Measurements from ENCODE around the gene VWCE.

VWCE gene

GRCh38 chr11:61307354-61307753, 12.2 kb upstream of the VWCE start:
- peaks cover 96% of the 10 kb centered on the region for H3K36me3 ChIP-seq (ENCODE audit: insufficient read depth, low read length)
- H3K4me3 ChIP-seq (ENCODE audit: low read length) = no peak overlapping the region
- H3K4me1 ChIP-seq (ENCODE audit: insufficient read depth, low read length) = no peaks in the 10 kb centered on the region
- H3K9me3 ChIP-seq (ENCODE audit: low read length) = no peaks in the 10 kb centered on the region
- no peak overlapping the region for H2AFZ ChIP-seq (ENCODE audit: low read depth, low read length)
- no peaks in the 10 kb centered on the region for H3K27me3 ChIP-seq (ENCODE audit: insufficient read depth, low read length)

GRCh38 chr11:61306221-61306620, 11.1 kb upstream of the VWCE start:
- Histone ChIP-seq H3K9me3 (ENCODE audit: low read length) (no peaks in the 10 kb centered on the region), H3K4me3 (ENCODE audit: low read length) (no peak overlapping the region), H3K4me1 (ENCODE audit: insufficient read depth, low read length) (no peaks in the 10 kb centered on the region), H2AFZ (ENCODE audit: low read depth, low read length) (no peak overlapping the region), H3K27me3 (ENCODE audit: insufficient read depth, low read length) (no peaks in the 10 kb centered on the region), H3K36me3 (ENCODE audit: insufficient read depth, low read length) (peaks cover 96% of the 10 kb centered on the region)

GRCh38 chr11:61305417-61305816, 10.3 kb upstream of the VWCE start:
- H3K27me3 ChIP-seq (ENCODE audit: insufficient read depth, low read length) = no peaks in the 10 kb centered on the region
- peaks cover 96% of the 10 kb centered on the region for H3K36me3 ChIP-seq (ENCODE audit: insufficient read depth, low read length)
- H3K4me3 ChIP-seq (ENCODE audit: low read length) = no peak overlapping the region
- H3K9me3 ChIP-seq (ENCODE audit: low read length) = peaks cover 3% of the 10 kb centered on the region
- no peaks in the 10 kb centered on the region for H3K4me1 ChIP-seq (ENCODE audit: insufficient read depth, low read length)
- H2AFZ ChIP-seq (ENCODE audit: low read depth, low read length) = no peak overlapping the region

GRCh38 chr11:61303725-61304124, 8.6 kb upstream of the VWCE start:
- Histone ChIP-seq H3K36me3 (ENCODE audit: insufficient read depth, low read length) (peaks cover 96% of the 10 kb centered on the region), H3K9me3 (ENCODE audit: low read length) (peaks cover 4% of the 10 kb centered on the region), H3K27me3 (ENCODE audit: insufficient read depth, low read length) (no peaks in the 10 kb centered on the region), H3K4me3 (ENCODE audit: low read length) (no peak overlapping the region), H2AFZ (ENCODE audit: low read depth, low read length) (no peak overlapping the region), H3K4me1 (ENCODE audit: insufficient read depth, low read length) (peaks cover 5% of the 10 kb centered on the region)

- Histone ChIP-seq H3K9me3 (ENCODE audit: low read length) (peaks cover 4% of the 10 kb centered on the region), H3K36me3 (ENCODE audit: insufficient read depth, low read length) (peaks cover 96% of the 10 kb centered on the region), H3K4me1 (ENCODE audit: insufficient read depth, low read length) (peaks cover 16% of the 10 kb centered on the region), H3K27me3 (ENCODE audit: insufficient read depth, low read length) (no peaks in the 10 kb centered on the region), H2AFZ (ENCODE audit: low read depth, low read length) (no peak overlapping the region), H3K4me3 (ENCODE audit: low read length) (no peak overlapping the region)
These were observed 7.4 kb upstream of the VWCE start for GRCh38 chr11:61302550-61302949.

GRCh38 chr11:61298663-61299244, 3.6 kb upstream of the VWCE start:
- no peaks in the 10 kb centered on the region for H3K27me3 ChIP-seq (ENCODE audit: insufficient read depth, low read length)
- peaks cover 4% of the 10 kb centered on the region for H3K9me3 ChIP-seq (ENCODE audit: low read length)
- peaks cover 67% of the 10 kb centered on the region for H3K36me3 ChIP-seq (ENCODE audit: insufficient read depth, low read length)
- peaks cover 29% of the 10 kb centered on the region for H3K4me1 ChIP-seq (ENCODE audit: insufficient read depth, low read length)
- H2AFZ ChIP-seq (ENCODE audit: low read depth, low read length) = no peak overlapping the region
- no peak overlapping the region for H3K4me3 ChIP-seq (ENCODE audit: low read length)

GRCh38 chr11:61297746-61298145, 2.6 kb upstream of the VWCE start:
- Histone ChIP-seq H2AFZ (ENCODE audit: low read depth, low read length) (no peak overlapping the region), H3K4me3 (ENCODE audit: low read length) (no peak overlapping the region), H3K9me3 (ENCODE audit: low read length) (peaks cover 4% of the 10 kb centered on the region), H3K36me3 (ENCODE audit: insufficient read depth, low read length) (peaks cover 57% of the 10 kb centered on the region), H3K4me1 (ENCODE audit: insufficient read depth, low read length) (peaks cover 33% of the 10 kb centered on the region), H3K27me3 (ENCODE audit: insufficient read depth, low read length) (no peaks in the 10 kb centered on the region)

- Histone ChIP-seq H3K36me3 (ENCODE audit: insufficient read depth, low read length) (peaks cover 53% of the 10 kb centered on the region), H3K9me3 (ENCODE audit: low read length) (peaks cover 4% of the 10 kb centered on the region), H3K27me3 (ENCODE audit: insufficient read depth, low read length) (no peaks in the 10 kb centered on the region), H2AFZ (ENCODE audit: low read depth, low read length) (no peak overlapping the region), H3K4me3 (ENCODE audit: low read length) (no peak overlapping the region), H3K4me1 (ENCODE audit: insufficient read depth, low read length) (peaks cover 33% of the 10 kb centered on the region)
These were observed 2.2 kb upstream of the VWCE start for GRCh38 chr11:61297341-61297740.

GRCh38 chr11:61295596-61295926, 445 bp upstream of the VWCE start:
- Histone ChIP-seq H3K27me3 (ENCODE audit: insufficient read depth, low read length) (no peaks in the 10 kb centered on the region), H3K4me3 (ENCODE audit: low read length) (no peak overlapping the region), H3K9me3 (ENCODE audit: low read length) (peaks cover 3% of the 10 kb centered on the region), H2AFZ (ENCODE audit: low read depth, low read length) (no peak overlapping the region), H3K36me3 (ENCODE audit: insufficient read depth, low read length) (peaks cover 35% of the 10 kb centered on the region), H3K4me1 (ENCODE audit: insufficient read depth, low read length) (peaks cover 33% of the 10 kb centered on the region)

- peaks cover 31% of the 10 kb centered on the region for H3K4me1 ChIP-seq (ENCODE audit: insufficient read depth, low read length)
- H3K36me3 ChIP-seq (ENCODE audit: insufficient read depth, low read length) = peaks cover 20% of the 10 kb centered on the region
- H3K4me3 ChIP-seq (ENCODE audit: low read length) = peak overlapping the region; percentile 29
- H3K27me3 ChIP-seq (ENCODE audit: insufficient read depth, low read length) = no peaks in the 10 kb centered on the region
- no peak overlapping the region for H2AFZ ChIP-seq (ENCODE audit: low read depth, low read length)
- no peaks in the 10 kb centered on the region for H3K9me3 ChIP-seq (ENCODE audit: low read length)
These were observed 1.0 kb downstream of the VWCE start for GRCh38 chr11:61293867-61294716.

- Histone ChIP-seq H2AFZ (ENCODE audit: low read depth, low read length) (no peak overlapping the region), H3K9me3 (ENCODE audit: low read length) (no peaks in the 10 kb centered on the region), H3K4me1 (ENCODE audit: insufficient read depth, low read length) (peaks cover 15% of the 10 kb centered on the region), H3K36me3 (ENCODE audit: insufficient read depth, low read length) (peaks cover 4% of the 10 kb centered on the region), H3K27me3 (ENCODE audit: insufficient read depth, low read length) (no peaks in the 10 kb centered on the region), H3K4me3 (ENCODE audit: low read length) (no peak overlapping the region)
These were observed 2.8 kb downstream of the VWCE start for GRCh38 chr11:61292356-61292755.

GRCh38 chr11:61290905-61291690, 4.0 kb downstream of the VWCE start:
- Histone ChIP-seq H3K4me3 (ENCODE audit: low read length) (no peak overlapping the region), H3K36me3 (ENCODE audit: insufficient read depth, low read length) (no peaks in the 10 kb centered on the region), H3K4me1 (ENCODE audit: insufficient read depth, low read length) (peaks cover 11% of the 10 kb centered on the region), H3K9me3 (ENCODE audit: low read length) (no peaks in the 10 kb centered on the region), H3K27me3 (ENCODE audit: insufficient read depth, low read length) (no peaks in the 10 kb centered on the region), H2AFZ (ENCODE audit: low read depth, low read length) (no peak overlapping the region)

GRCh38 chr11:61287338-61287977, 7.7 kb downstream of the VWCE start:
- no peaks in the 10 kb centered on the region for H3K27me3 ChIP-seq (ENCODE audit: insufficient read depth, low read length)
- H3K9me3 ChIP-seq (ENCODE audit: low read length) = no peaks in the 10 kb centered on the region
- H3K4me1 ChIP-seq (ENCODE audit: insufficient read depth, low read length) = no peaks in the 10 kb centered on the region
- no peak overlapping the region for H2AFZ ChIP-seq (ENCODE audit: low read depth, low read length)
- H3K36me3 ChIP-seq (ENCODE audit: insufficient read depth, low read length) = peaks cover 3% of the 10 kb centered on the region
- H3K4me3 ChIP-seq (ENCODE audit: low read length) = no peak overlapping the region
